NCI-H1694 treated with DMSO at 0.1 percent for 48 hours (cell line): ENCODE data around the gene AFTPH.
A peak's percentile ranks its signal among the peaks of the same experiment; 100 is the strongest.

Experiments
- DNase-seq: peaks from one replicate; lab custom pipeline; 2025; lab: John Stamatoyannopoulos, UW

Gene AFTPH

GRCh38 chr2:64540615-64541014, 16.5 kb downstream of the AFTPH start:
- DNase-seq = no peak

GRCh38 chr2:64541547-64541946, 17.4 kb downstream of the AFTPH start:
- no peak for DNase-seq

- no peak for DNase-seq
Observed at GRCh38 chr2:64542071-64543007, 18.2 kb downstream of the AFTPH start.

GRCh38 chr2:64543008-64543697, 19.0 kb downstream of the AFTPH start:
- DNase-seq = no peak

- DNase-seq = no peak
Observed at GRCh38 chr2:64548761-64549160, 24.6 kb downstream of the AFTPH start.

- DNase-seq = no peak
Observed at GRCh38 chr2:64550042-64550441, 25.9 kb downstream of the AFTPH start.

GRCh38 chr2:64551851-64552250, 27.7 kb downstream of the AFTPH start:
- DNase-seq = no peak

- DNase-seq = no peak
Observed at GRCh38 chr2:64554117-64554516, 30.0 kb downstream of the AFTPH start.

- DNase-seq = no peak
Observed at GRCh38 chr2:64558445-64559081, 34.4 kb downstream of the AFTPH start.

- DNase-seq = peak; percentile 9
Observed at GRCh38 chr2:64562148-64562784, 38.1 kb downstream of the AFTPH start.

GRCh38 chr2:64563436-64563938, 39.4 kb downstream of the AFTPH start:
- DNase-seq = no peak

- DNase-seq = no peak
Observed at GRCh38 chr2:64565949-64566710, 42.0 kb downstream of the AFTPH start.

GRCh38 chr2:64567473-64567872, 43.3 kb downstream of the AFTPH start:
- DNase-seq = no peak

GRCh38 chr2:64568836-64569235, 44.7 kb downstream of the AFTPH start:
- DNase-seq = no peak

- no peak for DNase-seq
Observed at GRCh38 chr2:64574871-64575270, 50.7 kb downstream of the AFTPH start.

- DNase-seq = no peak
Observed at GRCh38 chr2:64581018-64581417, 56.9 kb downstream of the AFTPH start.

- no peak for DNase-seq
Observed at GRCh38 chr2:64581777-64582539, 57.8 kb downstream of the AFTPH start.

GRCh38 chr2:64582774-64583340, 58.7 kb downstream of the AFTPH start:
- DNase-seq = no peak

- no peak for DNase-seq
Observed at GRCh38 chr2:64586054-64586453, 61.9 kb downstream of the AFTPH start.

GRCh38 chr2:64586883-64587481, 62.9 kb downstream of the AFTPH start:
- DNase-seq = peak; percentile 66
